Hematopoietic multipotent progenitor cell treated with erythropoietin and hydrocortisone succinate and interleukin-3 and kit ligand, for 8 days (in vitro differentiated cells): Measurements from ENCODE around the gene KXD1.
A peak's percentile ranks its signal among the peaks of the same experiment; 100 is the strongest.
"Not testable (repeated sequence)": the region's sequence is repeated elsewhere in the genome, so short reads cannot be mapped to it uniquely, and the experiment has no call there.

Source experiments
- DNase-seq: peaks from one replicate; pipeline ENCODE4 v3.0.0-alpha.2; 2015

Gene KXD1

GRCh38 chr19:18537431-18537830, 20.2 kb upstream of the KXD1 start:
- no peak for DNase-seq

GRCh38 chr19:18538115-18538514, 19.6 kb upstream of the KXD1 start:
- no peak for DNase-seq

GRCh38 chr19:18539372-18539771, 18.3 kb upstream of the KXD1 start:
- no peak for DNase-seq

- not testable (repeated sequence) for DNase-seq
These were observed 17.5 kb upstream of the KXD1 start for GRCh38 chr19:18540200-18540599.

- DNase-seq, result no peak
These were observed 16.2 kb upstream of the KXD1 start for GRCh38 chr19:18541258-18541991.

GRCh38 chr19:18541992-18542940, 15.4 kb upstream of the KXD1 start:
- DNase-seq, result peak; percentile 41

- peak; percentile 92 for DNase-seq
These were observed 14.5 kb upstream of the KXD1 start, which contains the start of gene FKBP8 for GRCh38 chr19:18542941-18543813. TSS of gene FKBP8 (minus strand) at chr19:18543573. CDS start at chr19:18541970, 1,603 bp downstream.

GRCh38 chr19:18543814-18544475, 13.7 kb upstream of the KXD1 start:
- peak; percentile 100 for DNase-seq

GRCh38 chr19:18551631-18552030, 6.0 kb upstream of the KXD1 start:
- DNase-seq, result no peak

- DNase-seq, result no peak
These were observed 509 bp downstream of the KXD1 start for GRCh38 chr19:18558202-18558555.

GRCh38 chr19:18558604-18559003, 934 bp downstream of the KXD1 start:
- DNase-seq, result no peak

GRCh38 chr19:18559685-18560084, 2.0 kb downstream of the KXD1 start:
- no peak for DNase-seq

- no peak for DNase-seq
These were observed 4.4 kb downstream of the KXD1 start for GRCh38 chr19:18562086-18562485.

GRCh38 chr19:18566953-18567352, 9.3 kb downstream of the KXD1 start:
- DNase-seq, result no peak

- DNase-seq, result no peak
These were observed 10.7 kb downstream of the KXD1 start for GRCh38 chr19:18568367-18568766.

GRCh38 chr19:18571564-18572344, 14.1 kb downstream of the KXD1 start, which contains the start of gene UBA52:
TSS of gene UBA52 (plus strand) at chr19:18571857. CDS start at chr19:18573301, 1,444 bp downstream.
- DNase-seq, result peak; percentile 98

GRCh38 chr19:18574691-18575291, 17.1 kb downstream of the KXD1 start:
- DNase-seq, result no peak

GRCh38 chr19:18576383-18576782, 18.7 kb downstream of the KXD1 start:
- DNase-seq, result no peak

- DNase-seq, result no peak
These were observed 19.8 kb downstream of the KXD1 start for GRCh38 chr19:18577365-18577914.

GRCh38 chr19:18580311-18580710, 22.6 kb downstream of the KXD1 start:
- no peak for DNase-seq

GRCh38 chr19:18586306-18586705, 28.6 kb downstream of the KXD1 start:
- DNase-seq, result no peak
